NCI-H524 (cell line): ENCODE measurements around the gene FMO1.
A peak's percentile ranks its signal among the peaks of the same experiment; 100 is the strongest.
"Not testable (repeated sequence)": the region's sequence is repeated elsewhere in the genome, so short reads cannot be mapped to it uniquely, and the experiment has no call there.

ENCODE experiments used
- DNase-seq, 2 experiments: peaks; one replicate each; lab custom pipeline; 2025; lab: John Stamatoyannopoulos, UW

Gene FMO1

GRCh38 chr1:171236231-171236630 lies 12.1 kb upstream of the FMO1 start:
- DNase-seq: not testable (repeated sequence)

DNA sequence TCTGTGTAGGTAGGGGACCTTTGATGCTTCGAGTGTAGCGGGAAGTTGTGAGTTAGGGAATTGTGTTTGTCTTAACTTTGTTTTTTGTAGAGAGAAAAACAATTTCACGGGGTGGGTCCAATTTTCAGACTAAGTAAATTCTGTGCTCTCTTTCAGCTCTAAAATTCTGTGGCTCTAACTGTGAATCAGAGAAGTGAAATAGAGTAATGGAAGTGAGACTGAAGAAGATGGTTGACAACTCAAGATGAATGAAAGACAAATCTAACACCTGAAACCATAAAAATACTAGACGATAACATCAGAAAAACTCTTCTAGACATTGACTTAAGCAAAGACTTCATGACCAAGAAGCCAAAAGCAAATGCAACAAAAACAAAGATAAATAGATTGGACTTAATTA lies 4.4 kb upstream of the FMO1 start:
- DNase-seq: no peak

GRCh38 chr1:171245458-171246064 lies 2.7 kb upstream of the FMO1 start:
- DNase-seq: peak in 1 of 2 experiments; percentile 30

- DNase-seq: no peak
These were observed 793 bp upstream of the FMO1 start for GRCh38 chr1:171247501-171247900.

DNA sequence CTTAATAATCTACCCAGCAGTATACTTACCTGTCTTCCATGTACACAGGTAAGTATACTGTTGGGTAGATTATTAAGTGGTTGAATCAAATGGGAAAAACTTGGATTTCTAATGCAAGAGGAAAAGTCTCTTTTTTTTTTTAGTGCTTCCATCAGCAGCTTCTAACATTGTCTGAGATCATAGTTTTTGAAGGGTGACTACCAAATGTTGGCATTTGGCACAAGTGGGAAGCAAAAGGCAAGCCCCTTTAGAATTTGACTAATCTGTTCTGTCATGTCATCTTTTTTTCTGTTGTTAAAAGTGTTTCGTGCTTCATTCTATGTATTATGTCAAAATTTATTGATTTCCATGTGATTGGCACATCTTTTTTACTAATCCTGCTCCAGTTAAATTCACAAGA lies 547 bp downstream of the FMO1 start:
- DNase-seq: no peak

DNA sequence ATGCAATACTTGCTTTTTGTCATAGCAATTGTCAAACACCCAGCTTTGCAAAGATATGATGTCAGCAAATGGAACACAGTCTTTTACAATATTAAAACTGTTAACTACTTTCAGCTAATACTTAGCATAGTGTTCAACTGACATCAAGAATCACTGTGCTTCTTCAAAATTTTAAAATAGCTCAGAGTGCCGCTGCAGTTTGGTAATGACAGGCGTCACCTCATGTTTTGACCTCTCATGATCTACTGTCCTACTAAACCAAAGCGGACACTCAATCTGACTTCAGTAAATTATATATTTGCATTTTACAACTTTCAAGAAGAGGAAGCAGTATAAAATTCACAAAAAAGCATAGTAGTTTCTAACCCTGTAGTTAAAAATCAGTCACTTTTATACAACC lies 2.0 kb downstream of the FMO1 start:
- DNase-seq: no peak

GRCh38 chr1:171251042-171251951 lies 3.0 kb downstream of the FMO1 start:
- peak; percentile 53 to 66 for DNase-seq

DNA sequence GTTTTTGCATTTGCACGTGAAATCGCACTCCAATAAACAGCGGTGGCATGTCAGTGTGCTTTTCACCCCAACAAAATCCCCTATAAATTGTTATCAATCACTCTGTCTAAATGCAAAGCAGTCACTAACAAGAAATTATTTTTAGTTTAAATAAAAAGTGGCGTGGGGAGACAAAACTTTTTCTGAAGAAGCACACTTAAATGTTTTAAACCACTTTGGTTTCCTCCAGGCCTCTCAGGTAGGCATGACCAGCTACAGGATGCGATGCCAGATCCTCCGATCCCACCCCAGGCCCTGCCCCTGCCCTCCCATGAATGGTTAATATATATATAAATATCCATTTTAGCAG lies 3.6 kb downstream of the FMO1 start:
- DNase-seq: no peak

GRCh38 chr1:171252482-171252881 lies 4.2 kb downstream of the FMO1 start:
- DNase-seq: peak; percentile 58 to 69

GRCh38 chr1:171254859-171255258 lies 6.6 kb downstream of the FMO1 start:
- DNase-seq: no peak

GRCh38 chr1:171256940-171257606 lies 8.8 kb downstream of the FMO1 start:
- DNase-seq: no peak

GRCh38 chr1:171257607-171258076 lies 9.3 kb downstream of the FMO1 start:
- DNase-seq: no peak

DNA sequence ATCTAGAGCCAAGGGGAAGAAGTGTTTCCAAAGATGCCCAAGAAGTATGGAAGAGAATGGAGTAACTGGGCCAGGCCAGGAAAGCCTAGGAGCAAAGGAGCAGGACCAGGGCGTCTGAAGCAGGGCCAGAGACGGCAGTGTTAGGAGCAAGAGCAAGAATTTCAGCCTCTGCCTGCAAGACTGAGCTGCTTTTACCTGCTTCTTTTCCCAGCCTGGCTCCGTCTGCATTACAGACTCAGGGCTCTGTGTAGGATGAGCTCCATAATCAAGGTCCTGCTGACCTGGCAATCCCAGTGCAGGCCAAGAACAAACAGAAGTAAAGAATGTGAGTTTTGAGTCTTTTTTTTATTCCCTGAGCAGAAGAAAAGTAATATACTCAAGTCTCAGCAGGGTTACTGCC lies 10.1 kb downstream of the FMO1 start:
- DNase-seq: no peak

GRCh38 chr1:171258943-171259342 lies 10.6 kb downstream of the FMO1 start:
- DNase-seq: no peak

GRCh38 chr1:171261336-171261735 lies 13.0 kb downstream of the FMO1 start:
- DNase-seq: no peak

GRCh38 chr1:171263901-171264300 lies 15.6 kb downstream of the FMO1 start:
- no peak for DNase-seq

DNA sequence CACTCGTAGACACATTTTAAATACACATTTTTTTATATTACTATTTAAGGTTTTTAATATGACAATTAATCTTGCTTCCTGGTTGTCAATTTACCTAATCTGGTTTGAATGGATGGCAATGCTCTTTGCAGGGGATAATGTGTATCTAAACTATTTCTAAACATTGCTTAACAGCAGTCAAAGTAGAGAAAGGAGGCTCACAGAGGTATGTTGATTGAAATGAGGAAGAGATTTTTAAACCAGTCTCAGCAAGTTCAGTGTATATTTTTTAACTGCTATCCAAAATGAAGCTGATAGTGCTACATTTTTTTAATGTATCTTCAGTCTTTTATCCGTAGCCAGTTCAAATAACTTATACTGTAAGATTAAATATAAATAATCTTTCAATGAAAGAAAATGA lies 17.4 kb downstream of the FMO1 start:
- DNase-seq: no peak

DNA sequence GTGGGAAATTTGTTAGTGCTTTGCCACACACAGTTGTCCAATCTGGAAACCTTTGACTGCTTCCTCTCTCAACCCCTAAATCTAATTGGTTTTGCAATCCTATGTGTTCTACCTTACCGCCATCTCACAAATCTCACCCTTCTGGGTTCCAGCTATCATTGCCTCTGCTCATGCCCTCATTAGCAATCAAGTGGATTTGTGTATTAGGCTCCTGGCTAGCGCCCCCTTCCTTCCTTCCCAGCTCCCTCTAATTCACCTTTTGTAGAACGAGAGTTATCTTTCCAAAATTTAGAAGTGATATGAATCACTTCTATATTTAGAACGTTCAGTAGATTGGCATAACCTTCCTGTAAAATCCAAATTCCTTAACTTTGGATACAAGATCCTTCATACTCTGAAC lies 18.6 kb downstream of the FMO1 start:
- no peak for DNase-seq

DNA sequence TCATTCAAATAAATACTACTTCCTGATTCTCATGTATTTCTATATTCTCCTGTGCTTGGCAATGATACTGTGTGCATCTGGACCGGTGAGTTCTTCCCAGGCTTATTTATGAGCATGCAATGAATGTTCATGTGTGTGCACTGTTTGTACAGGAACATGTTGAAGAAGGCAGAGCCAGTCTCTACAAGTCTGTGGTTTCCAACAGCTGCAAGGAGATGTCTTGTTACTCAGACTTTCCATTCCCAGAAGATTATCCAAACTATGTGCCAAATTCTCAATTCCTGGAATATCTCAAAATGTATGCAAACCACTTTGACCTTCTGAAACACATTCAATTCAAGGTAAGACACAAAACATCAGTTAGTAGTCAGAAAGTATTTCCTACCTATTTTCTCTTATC lies 19.1 kb downstream of the FMO1 start:
- no peak for DNase-seq

DNA sequence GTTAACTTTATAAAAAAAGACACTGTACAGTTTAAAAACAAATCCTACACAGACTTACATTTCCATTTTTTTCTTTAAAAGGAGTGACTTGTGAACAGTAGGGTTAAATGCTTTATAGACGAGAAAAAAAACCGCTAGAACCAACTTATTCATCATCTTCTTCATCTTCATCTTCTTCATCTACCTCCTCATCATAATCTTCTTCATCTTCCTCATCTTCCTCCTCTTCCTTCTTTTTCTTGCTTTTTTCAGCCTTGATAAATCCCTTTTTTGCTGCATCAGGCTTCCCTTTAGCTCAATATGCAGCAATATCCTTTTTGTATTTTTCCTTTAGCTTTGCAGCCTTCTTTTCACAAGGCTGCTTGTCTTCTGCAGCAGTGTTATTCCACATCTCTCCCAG lies 22.5 kb downstream of the FMO1 start:
- no peak for DNase-seq

DNA sequence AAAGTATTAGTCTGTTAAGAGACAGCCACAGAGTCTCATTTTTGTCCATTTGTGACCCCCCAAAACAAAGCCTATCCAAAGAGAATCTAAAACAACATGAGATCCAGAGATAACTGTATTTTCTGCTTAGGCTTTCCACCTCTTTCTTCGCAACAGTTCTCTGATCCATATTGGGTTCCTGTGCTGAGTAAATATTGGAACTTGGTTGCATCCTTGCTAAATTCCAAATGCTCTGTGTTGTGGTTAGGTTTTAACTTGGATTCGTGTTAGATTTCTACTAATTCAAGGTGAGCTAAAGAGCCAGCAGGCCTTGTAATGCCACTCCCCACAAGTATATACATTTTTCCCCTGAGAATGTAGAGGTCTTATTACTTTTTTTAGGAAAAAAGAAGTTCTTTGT lies 29.2 kb downstream of the FMO1 start:
- DNase-seq: no peak

- DNase-seq: no peak
These were observed 30.9 kb downstream of the FMO1 start for GRCh38 chr1:171279234-171279633.

GRCh38 chr1:171279678-171280077 lies 31.4 kb downstream of the FMO1 start:
- no peak for DNase-seq
